Cardiac muscle cell (in vitro differentiated cells and primary cell): ENCODE data around the gene DAB2IP. TPM values are rescaled to one million over a fixed set of nuclear protein-coding genes. Genes with fewer than 3 reads are reported as not detected.

Source experiments
- DNase-seq, 2 donors: peaks; one replicate each; pipeline versions ENCODE4 v3.0.0 to v3.0.0-alpha.2; 2010 to 2017; ENCODE audit warnings: low read depth in 1 of 2, low spot score in 1 of 2
- H3K27ac ChIP-seq: fragments of 200-600 bp; sonication (generic); 2 replicates; pipeline ENCODE4 v1.5.1; 2016
- H3K27me3 ChIP-seq: fragments of 200-600 bp; sonication (generic); 2 replicates; pipeline ENCODE4 v1.6.0; 2016; ENCODE audit warnings: control low read depth
- H3K36me3 ChIP-seq: fragments of 200-600 bp; sonication (generic); 2 replicates; pipeline ENCODE4 v1.5.1; 2016; ENCODE audit warnings: control low read depth
- H3K4me1 ChIP-seq: fragments of 200-600 bp; sonication (generic); 2 replicates; pipeline ENCODE4 v1.8.1; 2017; ENCODE audit warnings: low read depth, mild to moderate bottlenecking, mixed run types
- H3K4me3 ChIP-seq: fragments of 200-600 bp; sonication (generic); 2 replicates; pipeline ENCODE4 v1.5.1; 2016; ENCODE audit warnings: mild to moderate bottlenecking
- H3K9me3 ChIP-seq: fragments of 200-600 bp; sonication (generic); 2 replicates; pipeline ENCODE4 v1.5.1; 2017; ENCODE audit warnings: low read depth, mild to moderate bottlenecking, control low read depth
- polyA plus RNA-seq: library from polyadenylated mRNA; unstranded; fragments of >200 nt; fragmentation: Nextera tagmentation; extraction: Ambion mirVana; gene quantifications from 2 replicates; pipeline ENCODE4 v1.2.1, GENCODE V29; 2016
- total RNA-seq: library from RNA; depleted of rRNA; stranded (reverse); fragments of >200 nt; gene quantifications from 2 replicates; pipeline ENCODE4 v1.2.3, GENCODE V29; 2016
- TF ChIP-seq, protein P1 (sequence below): IDR thresholded peaks from 2 replicates; pipeline ENCODE4 v1.5.1; 2012; ENCODE audit warnings: low read depth, mild to moderate bottlenecking, low read length

The DAB2IP gene
- total and polyA plus RNA-seq, 2 experiments from 2014 or later: 25.7 to 105 TPM

- H3K4me3 ChIP-seq: no peak overlapping the region
- TF ChIP-seq, protein P1, sequence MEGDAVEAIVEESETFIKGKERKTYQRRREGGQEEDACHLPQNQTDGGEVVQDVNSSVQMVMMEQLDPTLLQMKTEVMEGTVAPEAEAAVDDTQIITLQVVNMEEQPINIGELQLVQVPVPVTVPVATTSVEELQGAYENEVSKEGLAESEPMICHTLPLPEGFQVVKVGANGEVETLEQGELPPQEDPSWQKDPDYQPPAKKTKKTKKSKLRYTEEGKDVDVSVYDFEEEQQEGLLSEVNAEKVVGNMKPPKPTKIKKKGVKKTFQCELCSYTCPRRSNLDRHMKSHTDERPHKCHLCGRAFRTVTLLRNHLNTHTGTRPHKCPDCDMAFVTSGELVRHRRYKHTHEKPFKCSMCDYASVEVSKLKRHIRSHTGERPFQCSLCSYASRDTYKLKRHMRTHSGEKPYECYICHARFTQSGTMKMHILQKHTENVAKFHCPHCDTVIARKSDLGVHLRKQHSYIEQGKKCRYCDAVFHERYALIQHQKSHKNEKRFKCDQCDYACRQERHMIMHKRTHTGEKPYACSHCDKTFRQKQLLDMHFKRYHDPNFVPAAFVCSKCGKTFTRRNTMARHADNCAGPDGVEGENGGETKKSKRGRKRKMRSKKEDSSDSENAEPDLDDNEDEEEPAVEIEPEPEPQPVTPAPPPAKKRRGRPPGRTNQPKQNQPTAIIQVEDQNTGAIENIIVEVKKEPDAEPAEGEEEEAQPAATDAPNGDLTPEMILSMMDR: no peak
- no peaks in the 10 kb centered on the region for H3K36me3 ChIP-seq
- no peaks in the 10 kb centered on the region for H3K4me1 ChIP-seq
- no peak for DNase-seq
- H3K27ac ChIP-seq: no peak overlapping the region
- H3K9me3 ChIP-seq: no peaks in the 10 kb centered on the region
- H3K27me3 ChIP-seq: no peaks in the 10 kb centered on the region
Observed at GRCh38 chr9:121807069-121807822, 155.8 kb downstream of the DAB2IP start.

- Histone ChIP-seq H3K4me1 (no peaks in the 10 kb centered on the region), H3K9me3 (no peaks in the 10 kb centered on the region), H3K36me3 (no peaks in the 10 kb centered on the region), H3K27ac (no peak overlapping the region), H3K4me3 (no peak overlapping the region), H3K27me3 (no peaks in the 10 kb centered on the region)
- TF ChIP-seq, protein P1: no peak
- peak in 1 of 2 donors; percentile 22 for DNase-seq
Observed at GRCh38 chr9:121807823-121808278, 156.4 kb downstream of the DAB2IP start.

GRCh38 chr9:121808781-121809180, 157.3 kb downstream of the DAB2IP start:
- TF ChIP-seq, protein P1: no peak
- H3K27ac ChIP-seq: no peak overlapping the region
- no peaks in the 10 kb centered on the region for H3K9me3 ChIP-seq
- no peak overlapping the region for H3K4me3 ChIP-seq
- no peak for DNase-seq
- no peaks in the 10 kb centered on the region for H3K4me1 ChIP-seq
- H3K27me3 ChIP-seq: no peaks in the 10 kb centered on the region
- H3K36me3 ChIP-seq: no peaks in the 10 kb centered on the region

DNA sequence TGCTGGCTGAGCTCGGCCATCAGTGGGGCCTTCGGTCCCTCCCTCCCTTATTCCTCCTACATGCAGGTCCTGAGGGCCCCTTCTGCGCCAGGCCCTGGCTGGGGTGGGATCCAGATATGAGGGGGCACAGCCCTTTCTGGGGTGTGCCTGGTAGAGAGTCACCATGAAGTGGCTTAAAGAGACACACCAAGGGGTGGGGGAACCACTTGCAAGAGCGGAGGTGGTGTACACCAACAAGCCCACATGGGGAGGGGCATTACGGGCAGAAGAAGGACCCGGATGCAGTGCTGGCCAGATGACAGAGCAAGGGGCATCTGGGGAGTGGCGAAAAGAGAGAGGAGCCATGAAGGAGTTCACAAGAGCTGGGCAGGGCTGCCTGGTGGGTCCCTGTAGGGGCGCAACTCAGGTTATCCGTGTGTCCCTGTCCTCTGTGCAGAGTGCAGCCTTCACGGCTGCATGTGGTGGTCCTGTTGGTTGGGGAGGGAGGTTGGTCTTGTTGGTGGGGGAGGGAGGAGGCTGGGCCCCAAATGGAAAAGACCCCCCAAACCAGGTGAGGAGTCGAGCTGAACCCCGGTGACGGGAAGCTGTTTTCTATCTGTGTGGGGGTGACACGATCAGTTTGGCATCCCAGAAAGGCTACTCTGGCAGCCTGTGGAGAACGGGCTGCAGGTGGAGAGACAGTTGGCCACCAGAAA, 158.1 kb downstream of the DAB2IP start:
- TF ChIP-seq, protein P1: no peak
- no peaks in the 10 kb centered on the region for H3K9me3 ChIP-seq
- no peaks in the 10 kb centered on the region for H3K4me1 ChIP-seq
- no peaks in the 10 kb centered on the region for H3K36me3 ChIP-seq
- no peak overlapping the region for H3K4me3 ChIP-seq
- no peaks in the 10 kb centered on the region for H3K27me3 ChIP-seq
- H3K27ac ChIP-seq: no peak overlapping the region
- DNase-seq: no peak

- H3K4me3 ChIP-seq: no peak overlapping the region
- peaks cover 5% of the 10 kb centered on the region for H3K4me1 ChIP-seq
- TF ChIP-seq, protein P1: no peak
- no peak overlapping the region for H3K27ac ChIP-seq
- H3K27me3 ChIP-seq: no peaks in the 10 kb centered on the region
- H3K36me3 ChIP-seq: no peaks in the 10 kb centered on the region
- no peaks in the 10 kb centered on the region for H3K9me3 ChIP-seq
- DNase-seq: no peak
Observed at GRCh38 chr9:121810489-121810888, 159.1 kb downstream of the DAB2IP start.
